PFSK-1 (cell line): ENCODE measurements around the gene FZD7.

Experiments used
- FOXP2 ChIP-seq: optimal IDR thresholded peaks from 2 replicates; pipeline ENCODE3; 2011; ENCODE audit warnings: borderline replicate concordance, control low read depth, inconsistent platforms; ENCODE audit not compliant: insufficient read depth; ENCODE audit errors: extremely low read length, extremely low read depth
- POLR2AphosphoS5 ChIP-seq: IDR thresholded peaks from 2 replicates; pipeline ENCODE4 v1.6.1; 2012; ENCODE audit warnings: low read depth, mild to moderate bottlenecking, control low read depth, low read length, moderate library complexity
- REST ChIP-seq, 2 experiments: IDR thresholded peaks; 2 replicates each; pipeline versions ENCODE4 v1.6.1 to v1.8.0; 2011 to 2012; ENCODE audit warnings: low read depth in 2 of 2, low read length in 2 of 2, control low read depth in 1 of 2, inconsistent platforms in 1 of 2, mild to moderate bottlenecking in 1 of 2, moderate library complexity in 1 of 2; ENCODE audit not compliant: insufficient read depth in 1 of 2
- SIN3A ChIP-seq: IDR thresholded peaks from 2 replicates; pipeline ENCODE4 v1.6.1; 2012; ENCODE audit warnings: mild to moderate bottlenecking, low read length, moderate library complexity, borderline replicate concordance; ENCODE audit not compliant: insufficient read depth
- TAF1 ChIP-seq: IDR thresholded peaks from 2 replicates; pipeline ENCODE4 v1.6.1; 2012; ENCODE audit warnings: low read length, control low read depth, borderline replicate concordance; ENCODE audit not compliant: insufficient read depth

Gene FZD7

GRCh38 chr2:202023198-202023903, 10.3 kb upstream of the FZD7 start:
- TF ChIP-seq TAF1 (no peak), FOXP2 (no peak), REST (IDR thresholded peaks at IDR 0.05; ENCODE audit: insufficient read depth in 1 of 2, low read depth in 2 of 2, low read length in 2 of 2) (no peak), SIN3A (no peak), POLR2AphosphoS5 (no peak)

- TF ChIP-seq REST (IDR thresholded peaks at IDR 0.05; ENCODE audit: insufficient read depth in 1 of 2, low read depth in 2 of 2, low read length in 2 of 2) (no peak), POLR2AphosphoS5 (no peak), SIN3A (no peak), FOXP2 (no peak), TAF1 (no peak)
Measured at GRCh38 chr2:202023904-202024266, 9.8 kb upstream of the FZD7 start.

GRCh38 chr2:202024871-202025270, 8.8 kb upstream of the FZD7 start:
- TF ChIP-seq FOXP2 (no peak), SIN3A (no peak)

GRCh38 chr2:202025816-202026215, 7.8 kb upstream of the FZD7 start:
- TF ChIP-seq TAF1 (no peak), FOXP2 (no peak), REST (IDR thresholded peaks at IDR 0.05; ENCODE audit: insufficient read depth in 1 of 2, low read depth in 2 of 2, low read length in 2 of 2) (no peak), SIN3A (no peak), POLR2AphosphoS5 (no peak)

- TF ChIP-seq FOXP2 (no peak), SIN3A (no peak), REST (IDR thresholded peaks at IDR 0.05; ENCODE audit: insufficient read depth in 1 of 2, low read depth in 2 of 2, low read length in 2 of 2) (no peak), POLR2AphosphoS5 (no peak), TAF1 (no peak)
Measured at GRCh38 chr2:202026507-202026906, 7.1 kb upstream of the FZD7 start.
